Activated gamma-delta T cell treated with anti-CD3 and anti-CD28 coated beads, Interleukin-2, amount 50 U/mL, for 16 hours (primary cell): ENCODE measurements around the gene TAX1BP1.

ENCODE experiments used
- DNase-seq: peaks from one replicate; pipeline ENCODE4 v3.0.0-alpha.2; 2020; ENCODE audit warnings: low read depth

Gene TAX1BP1

DNA sequence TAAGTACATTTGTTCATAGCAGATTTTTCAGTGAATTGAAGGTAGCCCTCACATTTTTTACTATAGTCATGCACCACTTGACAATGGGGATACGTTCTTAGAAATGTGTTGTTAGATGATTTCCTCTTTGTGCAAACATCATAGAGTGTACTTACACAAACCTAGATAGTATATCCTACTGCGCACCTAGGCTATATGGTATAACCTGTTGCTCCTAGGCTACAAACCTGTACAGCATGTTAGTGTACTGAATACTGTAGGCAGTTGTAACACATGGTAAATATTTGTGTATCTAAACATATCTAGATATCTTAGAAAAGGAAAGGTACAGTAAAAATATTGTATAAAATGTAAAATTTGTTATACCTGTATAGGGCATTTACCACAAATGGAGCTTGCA, 41.2 kb downstream of the TAX1BP1 start:
- no peak for DNase-seq

DNA sequence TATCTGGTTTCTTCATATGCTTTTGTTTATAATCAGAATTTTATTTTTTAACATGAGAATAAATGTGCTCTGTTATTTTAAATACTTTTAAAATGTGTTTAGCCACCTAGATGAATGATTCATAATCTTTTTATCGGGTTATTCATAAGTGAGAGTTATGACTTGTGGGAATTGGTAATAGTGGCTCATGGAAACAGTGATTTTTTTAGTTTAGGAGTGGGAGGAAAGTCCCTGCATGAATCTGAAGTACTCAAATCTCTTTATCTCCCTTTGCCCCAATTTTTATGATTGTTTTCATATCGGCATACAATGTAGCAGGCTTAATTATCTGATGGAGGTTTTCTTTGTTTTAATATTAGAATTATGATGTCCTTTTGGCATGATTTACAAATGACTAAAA, 42.9 kb downstream of the TAX1BP1 start:
- no peak for DNase-seq

DNA sequence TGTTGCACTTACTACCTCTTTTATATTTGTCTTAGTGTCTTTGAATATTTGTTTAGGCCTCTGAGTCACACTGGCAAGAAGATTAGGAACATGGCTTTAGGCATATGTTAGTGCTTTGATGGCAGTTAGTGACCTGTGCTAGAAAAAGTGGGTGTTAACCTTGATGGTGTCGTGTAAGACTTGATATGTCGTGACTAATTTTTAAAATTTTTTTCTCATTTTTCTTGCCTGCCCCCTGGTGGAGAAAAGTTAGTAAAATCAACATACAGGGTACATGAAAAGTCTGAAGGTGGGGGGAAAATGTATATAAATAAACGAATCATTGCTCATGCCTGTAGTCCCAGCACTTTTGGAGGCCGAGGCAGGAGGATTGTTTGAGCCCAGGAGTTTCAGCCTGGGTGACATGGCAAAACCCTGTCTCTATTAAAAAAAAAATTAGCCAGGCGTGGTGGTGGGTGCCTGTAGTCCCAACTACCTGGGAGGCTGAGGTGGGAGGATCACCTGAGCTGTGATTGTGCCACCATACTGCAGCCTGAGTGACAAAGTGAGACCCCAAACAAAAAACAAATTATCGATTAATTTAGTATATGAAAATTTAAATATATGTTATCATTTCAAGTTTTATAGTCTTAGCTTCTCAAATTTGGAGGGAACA, 44.6 kb downstream of the TAX1BP1 start:
- DNase-seq, result no peak

- DNase-seq, result no peak
Observed at GRCh38 chr7:27788437-27788836, 48.5 kb downstream of the TAX1BP1 start.

GRCh38 chr7:27793780-27794179, 53.8 kb downstream of the TAX1BP1 start:
- DNase-seq, result no peak

DNA sequence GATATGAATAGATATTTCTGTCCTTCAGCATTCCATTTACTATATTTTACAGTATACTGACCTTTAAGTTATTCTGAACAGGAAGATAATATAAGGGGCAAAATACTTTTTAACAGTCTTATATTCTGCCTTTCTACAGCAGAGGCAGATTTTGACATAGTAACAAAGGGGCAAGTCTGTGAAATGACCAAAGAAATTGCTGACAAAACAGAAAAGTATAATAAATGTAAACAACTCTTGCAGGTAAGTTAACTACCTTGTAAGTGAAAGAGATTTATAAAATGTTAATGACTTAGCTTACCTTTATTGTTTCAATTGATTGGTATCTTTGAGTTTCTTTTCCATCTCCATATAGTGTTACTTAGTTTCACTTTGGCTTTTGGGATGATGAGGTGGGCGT, 56.0 kb downstream of the TAX1BP1 start:
- DNase-seq, result no peak

- no peak for DNase-seq
Observed at GRCh38 chr7:27799212-27799611, 59.2 kb downstream of the TAX1BP1 start.

GRCh38 chr7:27802999-27803398, 63.0 kb downstream of the TAX1BP1 start:
- no peak for DNase-seq

GRCh38 chr7:27804139-27804538, 64.2 kb downstream of the TAX1BP1 start:
- DNase-seq, result no peak

GRCh38 chr7:27808626-27809025, 68.7 kb downstream of the TAX1BP1 start:
- DNase-seq, result no peak

DNA sequence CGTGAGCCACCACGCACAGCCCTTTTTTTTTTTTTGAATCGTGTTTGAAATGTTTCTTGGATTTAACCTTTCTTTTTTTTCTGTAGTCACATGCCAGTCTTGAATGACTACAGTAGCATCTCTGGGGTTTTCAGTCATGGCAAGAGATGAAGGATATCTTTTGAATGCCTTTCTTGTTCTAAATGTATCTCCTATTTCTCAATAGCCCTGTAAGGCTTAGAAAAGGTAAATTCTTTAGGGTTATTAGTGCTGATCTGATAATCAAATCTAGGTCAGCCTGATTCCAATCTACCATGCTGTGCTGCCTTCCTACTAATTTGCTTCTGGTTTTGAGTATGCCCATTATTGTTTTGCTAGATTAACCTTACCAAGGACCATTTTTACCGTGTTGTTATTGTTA, 70.2 kb downstream of the TAX1BP1 start:
- no peak for DNase-seq

DNA sequence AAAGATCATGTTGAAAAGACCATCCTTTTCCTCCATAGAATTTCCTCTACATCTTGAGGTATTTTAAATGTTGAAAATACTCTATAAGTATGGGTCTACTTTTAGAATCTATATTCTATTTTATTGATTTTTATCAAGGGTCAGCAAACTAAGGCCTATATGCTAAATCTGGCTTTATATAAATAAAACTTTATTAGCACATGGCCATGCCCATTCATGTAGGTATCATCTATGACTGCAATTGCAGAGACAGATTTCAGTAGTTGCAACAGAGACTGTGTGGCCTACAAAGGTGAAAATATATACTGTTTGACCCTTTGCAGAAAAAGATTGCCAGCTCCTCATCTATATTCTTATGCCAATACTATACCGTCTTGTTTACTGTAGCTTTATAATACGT, 72.7 kb downstream of the TAX1BP1 start:
- DNase-seq, result no peak

DNA sequence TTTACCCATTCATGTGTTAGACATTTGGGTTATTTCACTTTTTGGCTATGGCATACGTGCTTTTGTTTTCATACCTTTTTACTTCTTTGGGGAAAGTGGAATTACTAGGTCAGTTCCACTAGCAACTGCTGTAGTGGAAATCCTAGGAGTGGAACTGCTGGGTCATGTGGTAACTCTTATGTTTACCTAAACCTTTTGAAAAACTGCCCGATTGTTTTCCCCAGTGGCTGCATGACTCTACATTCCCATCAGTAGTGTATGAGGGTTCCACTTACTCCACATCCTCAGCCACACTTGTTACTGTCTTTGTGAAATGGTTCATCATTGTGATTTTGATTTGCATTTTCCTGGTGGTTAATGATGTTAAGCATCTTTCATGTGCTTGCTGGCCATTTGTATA, 82.3 kb downstream of the TAX1BP1 start:
- no peak for DNase-seq

DNA sequence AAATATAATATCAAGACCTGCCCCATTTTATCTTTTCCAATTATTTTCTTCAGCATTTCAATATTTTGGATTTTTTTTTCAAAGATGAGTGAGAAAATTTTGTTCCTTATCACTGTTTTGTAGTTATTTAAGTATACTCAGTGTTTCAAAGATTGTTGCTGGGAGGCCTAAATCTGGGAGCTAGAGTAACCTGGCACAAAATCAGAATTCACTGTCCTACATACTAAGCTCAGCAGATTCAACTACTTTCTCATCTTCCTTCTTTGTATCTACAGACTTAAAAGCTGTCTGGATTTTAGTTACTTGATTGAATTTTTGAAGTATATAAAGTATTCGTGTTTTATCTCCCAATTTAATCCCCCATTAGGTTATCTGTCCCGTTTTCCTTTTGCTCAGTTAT, 85.9 kb downstream of the TAX1BP1 start:
- no peak for DNase-seq

DNA sequence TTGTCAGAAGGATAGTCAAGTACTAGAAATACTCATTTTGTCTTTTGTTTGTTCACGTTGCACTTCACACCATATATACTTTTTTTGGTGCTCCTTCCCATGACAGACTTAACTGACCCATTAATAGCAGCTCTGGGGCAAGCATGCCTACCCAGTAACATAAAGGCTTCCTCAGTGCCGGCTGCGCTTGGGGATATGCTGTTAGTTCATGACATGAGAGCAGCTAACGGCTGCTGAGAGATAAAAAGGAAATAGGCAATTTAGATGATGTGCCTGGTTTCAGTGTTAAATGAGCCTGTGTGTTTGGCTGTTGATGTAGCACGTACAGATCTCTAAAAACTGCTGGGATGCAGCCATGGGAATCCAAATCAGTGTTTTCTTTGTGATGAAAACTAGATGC, 86.4 kb downstream of the TAX1BP1 start:
- DNase-seq, result no peak

- DNase-seq, result no peak
Observed at GRCh38 chr7:27834179-27834921, 94.4 kb downstream of the TAX1BP1 start.

DNA sequence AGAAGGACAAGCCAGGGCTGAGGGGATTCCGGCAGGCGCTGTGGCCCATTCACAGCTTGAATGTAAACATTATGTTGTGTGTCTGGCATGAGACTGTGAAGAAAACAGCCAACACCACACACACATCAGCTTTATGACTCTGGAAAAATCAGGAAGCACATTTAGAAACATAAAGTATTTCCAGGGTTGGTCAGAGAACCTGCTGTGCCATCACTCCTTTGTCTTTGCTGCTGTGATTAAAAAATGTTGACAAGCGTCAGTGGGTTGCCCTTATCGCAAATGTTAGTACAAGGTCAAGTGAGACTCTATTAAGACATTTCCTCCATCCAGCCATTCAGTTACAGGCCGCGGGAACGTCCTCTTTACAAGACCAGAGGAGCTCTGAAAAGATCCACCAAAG, 95.4 kb downstream of the TAX1BP1 start:
- DNase-seq, result no peak

DNA sequence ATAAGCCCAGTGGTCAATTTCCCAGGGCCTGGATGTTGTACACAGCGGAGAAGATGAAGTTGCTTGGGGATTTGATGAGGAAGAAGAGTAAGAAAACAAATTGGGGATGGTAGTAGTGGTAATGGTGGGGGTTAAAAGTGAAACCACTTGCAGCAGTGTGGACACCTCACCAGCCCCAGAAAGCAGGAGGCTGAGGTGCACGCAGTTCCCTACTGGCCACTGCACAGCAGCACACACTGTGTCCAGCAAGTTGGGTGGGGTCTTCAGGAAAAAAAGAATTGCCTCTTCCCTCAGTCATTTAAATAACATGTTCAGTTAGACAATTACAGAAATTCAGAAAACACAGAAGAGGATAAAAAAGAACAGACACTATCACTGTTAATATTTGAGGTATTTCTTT, 96.6 kb downstream of the TAX1BP1 start:
- no peak for DNase-seq

- DNase-seq, result no peak
Observed at GRCh38 chr7:27839099-27839498, 99.1 kb downstream of the TAX1BP1 start.

- no peak for DNase-seq
Observed at GRCh38 chr7:27840313-27840712, 100.4 kb downstream of the TAX1BP1 start.

- no peak for DNase-seq
Observed at GRCh38 chr7:27840760-27841364, 100.9 kb downstream of the TAX1BP1 start.

GRCh38 chr7:27842094-27842692, 102.2 kb downstream of the TAX1BP1 start:
- DNase-seq, result no peak

- DNase-seq, result no peak
Observed at GRCh38 chr7:27842851-27843250, 102.9 kb downstream of the TAX1BP1 start.
